Sciatic nerve (tissue), 2 donors: Measurements from ENCODE around the gene NDUFV3. TPM values are rescaled to one million over a fixed set of nuclear protein-coding genes. Genes with fewer than 3 reads are reported as not detected.
"Not testable (repeated sequence)": the region's sequence is repeated elsewhere in the genome, so short reads cannot be mapped to it uniquely, and the experiment has no call there.

Experiments used
- ATAC-seq: fragments of 200-7000 bp; cut with Tn5 transposase; one replicate; pipeline ENCODE4 v1.9.1; 2020; ENCODE audit warnings: mild to moderate bottlenecking, moderate library complexity
- DNase-seq: peaks from one replicate; pipeline ENCODE4 v3.0.0-alpha.2; 2020; ENCODE audit warnings: low spot score
- intact Hi-C: fragments of 100-400 bp; cut with DNase I; formaldehyde crosslinking; loops from one replicate; pipeline ENCODE4 v1.14.2; 2022
- total RNA-seq: library from RNA; stranded (reverse); fragmentation: NEBNext Ultra II Directional; extraction: Animal tissue kit (Norgen Biotek cat#: 25700); gene quantifications from one replicate; pipeline ENCODE4 v1.2.1, GENCODE V29; 2021
- donor health status: DM: no; HTN: no; CAD: no.
- donor health status: DM: no; HTN: no; CAD: no.

NDUFV3 gene
- total RNA-seq, 1 donor from 2014 or later: 43.8 TPM

- ATAC-seq, DNase-seq, intact Hi-C loops: not testable (repeated sequence)
Observed at GRCh38 chr21:42927474-42928200, 34.5 kb downstream of the NDUFV3 start.

DNA sequence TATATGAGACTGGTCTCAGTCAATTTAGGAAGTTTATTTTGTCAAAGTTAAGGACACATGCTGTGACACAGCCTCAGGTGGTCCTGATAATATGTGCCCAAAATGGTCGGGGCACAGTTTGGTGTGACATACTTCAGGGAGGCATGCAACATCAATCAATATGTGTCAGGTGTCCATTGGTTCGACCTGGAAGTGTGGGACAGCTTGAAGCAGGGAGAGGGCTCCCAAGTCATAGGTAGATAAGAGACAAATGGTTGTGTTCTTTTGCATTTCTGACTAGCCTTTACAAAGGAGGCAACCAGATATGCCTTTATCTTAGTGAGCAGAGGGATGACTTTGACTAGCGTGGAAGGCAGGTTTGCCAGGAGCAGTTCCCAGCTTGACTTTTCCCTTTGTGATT, 36.9 kb downstream of the NDUFV3 start:
- intact Hi-C loops: no loop called here
- DNase-seq (no peak), ATAC-seq (no peak)

DNA sequence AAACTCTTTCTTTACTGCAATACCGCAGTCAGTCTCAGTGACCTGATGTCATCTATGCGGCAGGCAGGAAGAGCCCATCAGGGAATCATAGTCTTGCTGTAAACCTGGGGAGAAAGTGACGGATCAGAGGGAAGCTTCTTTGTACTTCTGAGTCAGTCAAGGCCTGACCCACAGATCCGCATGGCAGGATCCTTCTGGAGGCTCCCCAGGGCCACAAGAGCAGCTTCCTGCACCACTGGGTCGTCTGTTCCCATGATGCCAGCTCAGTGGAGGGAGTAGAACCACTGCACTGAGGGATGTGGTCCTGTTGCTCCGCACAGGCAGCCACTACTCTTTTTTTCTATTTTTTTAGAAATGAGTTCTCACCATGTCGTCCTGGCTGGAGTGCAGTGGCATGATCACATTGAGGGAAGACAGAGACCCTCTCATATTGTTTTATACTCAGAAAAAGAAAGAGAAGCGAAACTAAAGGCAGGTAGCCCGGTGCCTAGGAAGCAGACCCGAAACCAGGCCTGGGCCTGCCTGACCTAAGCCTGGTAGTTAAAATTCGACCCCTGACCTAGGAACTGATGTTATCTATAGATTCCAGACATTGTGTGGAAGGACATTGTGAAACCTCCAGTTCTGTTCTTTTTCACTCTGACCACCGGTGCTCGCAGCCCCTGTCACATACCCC, 38.6 kb downstream of the NDUFV3 start:
- DNase-seq (peak; percentile 21), ATAC-seq (no peak)
- intact Hi-C loops: no loop called here

- peak; percentile 50 for DNase-seq
- intact Hi-C loops: not testable (repeated sequence)
Observed at GRCh38 chr21:42932378-42933136, 39.4 kb downstream of the NDUFV3 start.

DNA sequence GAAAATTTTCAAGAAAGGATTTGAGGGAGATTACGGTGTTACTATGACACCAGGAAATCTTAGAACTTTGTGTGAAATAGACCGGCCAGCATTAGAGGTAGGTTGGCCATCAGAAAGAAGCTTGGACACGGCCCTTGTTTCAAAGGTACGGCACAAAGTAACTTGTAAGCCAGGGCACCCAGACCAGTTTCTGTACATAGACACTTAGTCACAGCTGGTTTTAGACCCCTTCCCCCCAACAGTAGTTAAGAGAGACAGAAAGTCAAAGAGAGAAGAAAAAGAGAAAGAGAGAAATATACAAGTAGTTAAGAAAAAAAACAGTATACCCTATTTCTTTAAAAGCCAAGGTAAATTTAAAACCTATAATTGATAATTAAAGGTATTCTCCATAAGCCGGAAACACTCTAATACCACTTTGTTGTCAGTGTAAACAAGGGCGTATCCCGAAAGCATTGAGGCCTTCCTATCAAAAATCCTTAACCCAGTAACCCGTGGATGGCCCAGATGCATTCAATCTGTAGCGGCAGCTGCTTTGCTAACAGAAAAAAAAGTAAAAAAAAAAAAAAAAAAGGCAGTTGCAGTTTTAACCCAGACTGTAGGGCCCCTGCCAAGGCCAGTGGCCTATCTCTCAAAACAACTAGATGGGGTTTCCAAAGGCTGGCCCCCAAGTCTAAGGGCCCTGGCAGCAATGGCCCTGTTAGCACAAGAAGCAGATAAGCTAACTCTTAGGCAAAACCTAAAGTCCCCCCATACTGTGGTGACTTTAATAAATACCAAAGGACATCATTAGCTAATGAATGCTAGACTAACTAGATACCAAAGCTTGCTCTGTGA, 40.2 kb downstream of the NDUFV3 start:
- ATAC-seq, intact Hi-C loops: not testable (repeated sequence)
- DNase-seq: peak; percentile 27

More at GRCh38 chr21:42932378-42933136, 39.4 kb downstream of the NDUFV3 start:
- ATAC-seq: not testable (repeated sequence)

DNA sequence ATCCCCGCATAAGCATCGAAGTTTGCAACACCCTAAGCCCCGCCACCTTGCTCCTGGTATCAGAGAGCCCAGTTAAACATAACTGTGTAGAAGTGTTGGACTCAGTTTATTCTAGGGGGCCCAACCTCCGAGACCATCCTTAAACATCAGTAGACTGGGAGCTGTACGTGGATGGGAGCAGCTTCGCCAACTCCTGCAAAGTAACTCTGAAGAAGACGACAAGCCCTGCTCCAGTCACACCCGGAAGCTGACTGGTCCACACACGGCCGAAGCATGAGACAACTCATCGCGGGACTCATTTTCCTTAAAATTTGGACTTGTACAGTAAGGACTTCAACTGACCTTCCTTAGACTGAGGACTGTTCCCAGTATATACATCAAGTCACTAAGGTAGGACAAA, 40.9 kb downstream of the NDUFV3 start:
- DNase-seq: peak; percentile 18
- intact Hi-C loops, ATAC-seq: not testable (repeated sequence)

- ATAC-seq, DNase-seq, intact Hi-C loops: not testable (repeated sequence)
Observed at GRCh38 chr21:42936360-42936759, 43.3 kb downstream of the NDUFV3 start.

DNA sequence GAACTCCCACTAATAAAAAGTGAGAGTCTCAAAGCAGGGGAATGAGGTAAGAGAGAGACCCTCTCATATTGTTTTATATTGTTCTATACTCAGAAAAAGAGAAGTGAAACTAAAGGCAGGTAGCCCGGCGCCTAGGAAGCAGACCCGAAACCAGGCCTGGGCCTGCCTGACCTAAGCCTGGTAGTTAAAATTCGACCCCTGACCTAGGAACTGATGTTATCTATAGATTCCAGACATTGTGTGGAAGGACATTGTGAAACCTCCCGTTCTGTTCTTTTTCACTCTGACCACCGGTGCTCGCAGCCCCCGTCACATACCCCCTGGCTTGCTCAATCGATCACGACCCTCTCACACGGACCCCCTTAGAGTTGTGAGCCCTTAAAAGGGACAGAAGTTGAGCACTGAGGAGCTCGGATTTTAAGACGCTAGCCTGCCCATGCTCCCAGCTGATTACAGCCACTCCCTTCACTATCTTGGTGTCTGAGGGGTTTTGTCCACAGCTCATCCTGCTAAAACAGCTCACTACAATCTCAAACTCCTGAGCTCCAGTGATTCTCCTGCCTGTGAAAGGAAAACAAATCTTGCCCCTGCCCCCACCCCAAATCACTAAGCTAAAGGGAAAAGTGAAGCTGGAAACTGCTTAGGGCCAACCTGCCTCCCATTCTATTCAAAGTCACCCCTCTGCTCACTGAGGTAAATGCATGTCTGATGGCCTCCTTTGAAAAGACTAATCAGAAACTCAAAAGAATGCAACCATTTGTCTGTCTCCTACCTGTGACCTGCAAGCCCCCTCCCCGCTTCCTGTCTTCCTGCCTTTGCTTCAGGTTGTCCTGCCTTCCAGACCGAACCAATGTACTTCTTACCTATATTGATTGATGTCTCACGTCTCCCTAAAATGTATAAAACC, 44.2 kb downstream of the NDUFV3 start:
- ATAC-seq, intact Hi-C loops: not testable (repeated sequence)
- peak; percentile 9 for DNase-seq

GRCh38 chr21:42937960-42938605, 45.0 kb downstream of the NDUFV3 start:
- no peak for ATAC-seq
- DNase-seq: peak; percentile 25
- intact Hi-C loops: no loop called here

DNA sequence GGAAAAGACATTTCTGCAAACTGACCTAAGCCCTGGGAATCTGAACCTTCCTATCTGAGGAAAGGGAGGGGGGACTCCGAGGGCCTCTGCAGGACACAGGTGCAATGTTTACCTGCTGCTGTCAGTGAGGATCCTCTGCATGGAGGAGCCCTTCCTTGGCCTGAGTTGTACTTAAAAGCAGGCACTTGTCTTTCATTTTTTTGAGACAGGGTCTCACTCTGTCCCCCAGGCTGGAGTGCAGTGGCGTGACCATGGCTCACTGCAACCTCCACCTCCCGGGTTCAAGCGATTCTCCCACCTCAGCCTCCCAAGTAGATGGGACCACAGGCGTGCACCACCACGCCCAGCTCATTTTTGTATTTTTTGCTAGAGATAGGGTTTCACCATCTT, 45.5 kb downstream of the NDUFV3 start:
- DNase-seq, ATAC-seq: not testable (repeated sequence)

GRCh38 chr21:42939582-42940413, 46.7 kb downstream of the NDUFV3 start:
- ATAC-seq (peak; percentile 99), DNase-seq (peak; percentile 82)
- intact Hi-C loops: no loop called here

More for the DNA sequence above, 45.5 kb downstream of the NDUFV3 start:
- intact Hi-C loops: not testable (repeated sequence)

DNA sequence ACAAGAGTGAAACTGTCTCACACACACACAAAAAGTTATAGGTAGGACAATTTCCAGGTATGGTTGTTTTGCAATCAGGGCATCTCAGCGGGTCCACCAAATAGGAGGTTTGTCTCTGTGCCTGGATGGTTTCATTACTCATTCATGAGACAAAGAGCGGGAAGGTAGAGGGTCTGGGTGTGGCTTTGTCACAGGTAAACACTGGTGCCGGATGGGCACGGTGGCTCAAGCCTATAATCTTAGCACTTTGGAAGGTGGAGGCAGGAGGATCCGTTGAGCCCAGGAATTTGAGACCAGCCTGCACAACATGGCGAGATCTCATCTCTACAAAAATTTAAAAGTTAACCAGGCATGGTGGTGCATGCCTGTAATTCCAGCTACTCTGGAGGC, 48.6 kb downstream of the NDUFV3 start:
- intact Hi-C loops: no loop called here
- ATAC-seq: no peak
- DNase-seq: no peak

DNA sequence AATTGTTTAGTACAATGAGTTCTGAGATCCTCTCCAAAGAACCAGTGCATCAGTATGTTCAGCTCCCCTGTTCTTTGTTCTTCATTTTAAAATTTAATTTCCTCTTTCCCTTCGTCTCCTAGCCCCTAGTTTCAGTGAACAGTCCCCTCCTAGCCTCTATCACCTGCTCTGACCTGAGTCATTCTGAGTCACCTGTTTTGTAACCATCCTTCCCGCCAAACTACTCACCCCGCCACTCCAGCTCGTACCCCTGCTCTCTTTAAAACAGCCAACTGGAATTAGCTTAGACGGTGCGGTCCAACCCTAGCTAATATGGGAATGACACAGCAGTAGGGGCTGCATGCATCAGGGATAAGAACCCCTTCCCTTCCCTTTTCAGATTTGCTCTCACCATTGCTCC, 49.1 kb downstream of the NDUFV3 start:
- ATAC-seq (no peak), DNase-seq (peak; percentile 6)
- intact Hi-C loops: no loop called here

DNA sequence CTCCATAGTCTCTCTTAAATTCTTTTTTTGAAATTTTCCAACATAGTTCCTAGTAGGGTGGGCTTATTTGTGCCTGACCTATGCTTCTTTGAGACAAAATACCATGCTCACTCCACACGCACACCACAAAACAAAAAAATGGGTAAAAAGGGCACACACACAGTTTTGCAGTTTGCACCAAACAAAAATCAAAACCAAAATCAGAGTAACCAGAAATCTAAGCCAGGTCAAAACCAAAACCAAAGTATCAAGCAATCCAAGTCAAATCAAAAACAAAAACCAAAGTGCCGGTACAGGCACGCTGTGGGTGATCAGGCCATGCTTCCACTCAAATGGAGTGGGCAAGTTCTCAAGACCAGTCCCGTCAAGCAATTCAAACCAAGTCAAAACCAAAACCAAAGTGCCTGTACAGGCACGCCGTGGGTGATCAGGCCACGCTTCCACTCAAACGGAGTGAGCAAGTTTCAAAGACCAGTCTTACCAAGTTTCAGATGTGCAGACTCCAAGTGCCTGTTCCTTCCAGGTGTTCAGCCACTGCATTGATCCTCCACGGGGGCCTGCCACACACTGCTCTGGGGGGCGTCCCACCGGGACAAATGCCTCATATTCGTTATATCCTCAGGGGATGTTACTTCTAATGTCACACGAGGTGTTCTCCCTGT, 56.1 kb downstream of the NDUFV3 start:
- intact Hi-C loops, DNase-seq, ATAC-seq: not testable (repeated sequence)

DNA sequence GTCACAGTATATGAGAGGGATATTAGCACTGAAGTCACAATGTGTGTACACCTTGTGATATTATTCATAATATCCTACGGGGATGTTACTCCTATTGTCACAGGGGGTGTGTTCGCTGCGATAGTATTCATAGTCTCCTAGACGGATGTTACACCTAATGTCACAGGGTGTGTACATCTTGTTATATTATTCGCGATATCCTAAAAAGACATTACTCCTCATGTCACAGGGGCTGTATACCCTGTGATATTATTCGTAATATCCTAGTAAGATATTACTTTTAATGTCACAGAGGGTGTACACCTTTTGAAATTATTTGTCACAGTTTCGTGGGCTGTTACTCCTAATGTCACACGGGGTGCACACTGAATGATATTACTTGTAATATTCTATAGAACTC, 58.1 kb downstream of the NDUFV3 start:
- ATAC-seq: not testable (repeated sequence)

More for the DNA sequence above, 58.1 kb downstream of the NDUFV3 start:
- intact Hi-C loops, DNase-seq: not testable (repeated sequence)
